Activated effector memory CD4-positive, alpha-beta T cell treated with anti-CD3 and anti-CD28 coated beads, Interleukin-2, amount 50 U/mL, for 16 hours (primary cell): Measurements from ENCODE around the gene FMNL2.

Experiments
- DNase-seq: peaks from one replicate; pipeline ENCODE4 v3.0.0-alpha.2; 2020

Gene FMNL2

GRCh38 chr2:152534460-152535135, 199.6 kb downstream of the FMNL2 start:
- no peak for DNase-seq

DNA sequence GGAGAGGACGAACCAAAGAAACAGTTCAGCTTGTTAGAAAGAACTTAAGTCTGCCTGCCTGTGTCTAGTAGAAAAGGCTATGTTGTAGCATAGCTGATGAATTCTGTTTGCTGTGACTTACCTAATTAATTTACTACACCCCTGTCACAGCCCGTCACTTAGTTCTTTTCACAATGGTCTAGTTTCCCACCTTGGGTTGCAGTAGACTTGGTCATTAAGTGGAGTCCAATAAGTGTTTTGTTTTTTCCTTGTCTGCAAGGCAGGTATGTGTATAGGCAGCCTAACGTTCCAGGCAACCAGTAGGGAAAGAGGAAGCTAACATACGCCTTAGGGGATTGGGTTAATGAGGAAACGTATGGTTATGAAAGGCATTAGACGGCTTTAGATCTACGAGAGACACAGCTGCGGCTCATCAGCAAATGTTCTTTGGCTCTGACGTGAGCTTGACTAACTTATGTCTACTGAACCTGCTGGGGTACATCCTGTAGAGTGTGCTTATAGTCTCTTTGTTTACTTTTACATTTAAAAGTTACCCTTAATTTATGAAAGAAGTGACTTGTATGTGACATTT, 202.2 kb downstream of the FMNL2 start:
- DNase-seq: no peak

- no peak for DNase-seq
Observed at GRCh38 chr2:152539424-152539823, 204.4 kb downstream of the FMNL2 start.

DNA sequence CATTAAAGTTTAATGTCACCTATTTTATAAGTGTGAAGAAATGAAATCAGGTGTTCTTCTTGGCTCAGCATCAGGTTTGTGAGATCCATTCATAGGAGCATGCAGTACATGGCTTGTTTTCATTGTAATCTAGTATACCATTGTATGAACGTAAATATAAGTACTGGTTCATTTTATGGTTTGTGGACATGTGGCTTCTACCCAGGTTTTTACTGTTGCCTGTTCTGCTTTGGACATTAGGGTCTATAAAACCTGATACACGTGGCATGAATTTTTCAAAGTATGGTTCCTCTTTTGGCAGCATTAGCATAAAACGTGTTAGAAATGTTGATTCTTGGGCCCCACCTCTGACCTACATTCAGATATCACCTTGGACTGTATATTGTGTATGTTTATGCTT, 206.7 kb downstream of the FMNL2 start:
- DNase-seq: no peak

DNA sequence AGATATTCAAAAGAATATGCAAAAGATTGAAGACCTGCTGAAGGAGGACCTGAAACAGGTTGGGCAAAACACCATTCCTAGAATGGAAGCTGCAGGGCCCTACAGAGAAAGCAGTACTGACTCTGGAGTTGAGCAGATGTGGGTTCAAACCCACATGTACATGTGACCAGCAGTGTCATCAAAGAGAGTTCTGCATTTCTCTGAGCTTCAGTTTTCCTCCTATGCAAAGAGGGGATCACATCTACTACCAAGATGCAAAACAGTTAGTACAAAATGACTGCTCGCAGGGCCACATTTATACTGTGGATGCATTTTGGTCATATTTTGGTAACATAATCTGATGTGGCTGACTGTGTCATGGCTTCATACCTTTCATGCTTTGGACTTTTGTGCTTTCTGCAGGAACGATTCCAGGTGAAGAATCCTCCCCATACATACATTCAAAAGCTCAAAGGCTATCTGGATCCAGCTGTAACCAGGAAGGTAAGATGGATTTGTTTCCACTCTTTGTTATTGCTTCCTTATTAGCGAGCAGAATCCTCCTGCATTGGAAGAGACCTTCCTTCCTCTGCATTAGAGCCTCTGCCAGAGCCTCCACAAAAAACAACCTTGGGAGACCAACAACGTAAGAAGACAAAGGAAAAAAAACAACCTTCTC, 207.5 kb downstream of the FMNL2 start:
- no peak for DNase-seq

DNA sequence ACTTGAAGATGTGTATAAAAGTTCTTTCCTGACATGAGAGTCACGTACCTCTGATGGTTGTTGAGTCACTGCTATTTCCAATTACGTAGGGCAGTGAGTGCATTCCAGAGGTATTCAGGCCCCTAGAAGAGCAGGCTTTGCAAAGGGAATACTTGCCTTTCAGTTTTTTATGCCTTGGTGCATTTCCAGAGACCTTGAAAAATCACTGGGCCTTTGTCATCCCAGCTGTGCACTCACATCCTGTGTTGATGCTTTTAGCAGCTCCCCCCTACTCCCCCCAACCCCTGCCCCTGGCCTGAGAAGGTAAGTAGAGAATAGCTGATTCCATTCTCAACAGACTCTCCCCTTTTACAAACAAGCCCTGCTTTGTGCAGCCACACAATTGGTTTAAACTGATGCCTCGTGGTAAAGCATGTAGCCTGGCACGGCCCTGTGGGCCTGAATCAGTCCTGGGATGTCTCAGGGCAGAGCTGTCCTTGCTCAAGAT, 208.1 kb downstream of the FMNL2 start:
- DNase-seq: no peak

DNA sequence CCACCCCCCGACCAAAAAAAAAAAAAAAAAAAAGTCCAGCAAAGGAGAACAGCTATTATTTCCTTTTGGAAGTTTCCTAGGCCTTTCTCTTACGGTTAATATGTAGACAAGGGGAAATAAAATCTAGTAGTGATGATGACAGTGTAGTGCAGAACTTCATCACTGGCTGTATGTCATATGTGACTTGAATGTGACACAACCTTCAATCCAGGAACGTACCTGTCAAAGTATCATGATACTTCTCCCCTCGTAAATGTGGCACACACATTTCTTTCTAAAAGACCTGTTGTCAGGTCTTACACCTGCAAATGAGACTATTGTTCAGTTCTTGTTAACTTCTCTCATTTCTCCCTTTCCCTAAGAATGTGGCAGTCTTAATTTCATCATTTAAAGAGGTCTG, 208.7 kb downstream of the FMNL2 start:
- no peak for DNase-seq

DNA sequence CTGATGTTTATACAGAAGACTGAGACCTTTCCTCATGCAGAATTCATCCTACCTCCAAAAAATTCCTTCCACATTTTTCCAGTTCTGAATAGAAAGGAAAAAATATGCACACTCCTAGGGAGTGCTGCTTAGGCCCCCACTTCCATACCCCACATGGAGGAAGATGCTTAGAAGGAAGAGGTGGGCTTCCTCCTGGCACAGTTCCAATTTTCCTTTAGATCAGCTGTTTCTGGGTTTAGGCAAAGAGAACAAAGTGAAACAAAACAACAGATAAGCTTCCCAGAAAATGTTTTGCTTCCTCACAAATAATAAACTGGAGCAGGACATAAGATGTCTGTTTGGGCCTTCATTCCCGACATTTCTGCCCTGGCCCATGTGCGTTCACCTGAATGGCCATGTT, 209.7 kb downstream of the FMNL2 start:
- no peak for DNase-seq

DNA sequence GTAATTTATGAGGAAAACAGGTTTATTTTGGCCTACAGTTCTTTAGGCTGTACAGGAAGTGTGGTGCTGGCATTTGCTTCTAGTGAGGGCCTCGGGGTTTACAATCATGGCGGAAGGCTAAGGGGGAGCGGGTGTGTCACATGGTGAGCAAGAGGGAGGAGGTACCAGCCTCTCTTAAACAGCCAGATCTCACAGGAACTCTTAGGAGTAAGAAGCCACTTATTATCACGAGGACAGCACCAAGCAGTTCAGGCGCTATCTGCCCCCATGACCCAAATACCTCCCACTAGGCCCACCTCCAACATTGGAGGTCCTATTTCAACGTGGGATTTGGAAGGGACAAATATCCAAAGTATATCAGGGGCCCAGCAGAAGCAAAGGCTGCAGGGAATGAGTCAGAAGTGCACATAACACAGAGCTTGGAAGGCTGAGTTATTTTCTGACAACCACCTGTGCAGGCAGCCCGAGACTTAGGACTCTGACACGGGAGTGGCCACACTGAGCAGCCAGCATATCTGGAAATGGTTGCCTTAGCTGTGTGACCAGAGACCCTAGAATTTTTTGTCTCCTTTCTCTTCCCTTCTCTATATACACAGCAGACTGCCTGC, 211.4 kb downstream of the FMNL2 start:
- DNase-seq: no peak

- no peak for DNase-seq
Observed at GRCh38 chr2:152548111-152548875, 213.3 kb downstream of the FMNL2 start.

DNA sequence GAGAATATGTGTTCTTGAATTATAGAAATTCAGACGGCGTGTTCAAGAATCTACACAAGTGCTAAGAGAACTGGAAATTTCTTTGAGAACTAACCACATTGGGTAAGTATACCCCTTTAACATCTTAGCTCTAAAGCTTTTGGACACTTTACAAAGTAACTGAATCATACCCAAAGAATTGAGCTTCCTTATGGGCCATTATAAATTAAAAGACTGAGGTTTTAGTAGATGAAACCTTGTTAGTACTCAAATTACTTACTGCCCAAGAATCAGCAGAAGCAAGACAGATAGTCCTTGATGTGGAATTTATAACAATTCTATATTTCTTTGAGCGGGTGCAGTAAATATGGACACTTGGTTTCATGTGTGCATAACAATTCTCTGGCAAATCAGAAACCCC, 214.0 kb downstream of the FMNL2 start:
- DNase-seq: no peak

DNA sequence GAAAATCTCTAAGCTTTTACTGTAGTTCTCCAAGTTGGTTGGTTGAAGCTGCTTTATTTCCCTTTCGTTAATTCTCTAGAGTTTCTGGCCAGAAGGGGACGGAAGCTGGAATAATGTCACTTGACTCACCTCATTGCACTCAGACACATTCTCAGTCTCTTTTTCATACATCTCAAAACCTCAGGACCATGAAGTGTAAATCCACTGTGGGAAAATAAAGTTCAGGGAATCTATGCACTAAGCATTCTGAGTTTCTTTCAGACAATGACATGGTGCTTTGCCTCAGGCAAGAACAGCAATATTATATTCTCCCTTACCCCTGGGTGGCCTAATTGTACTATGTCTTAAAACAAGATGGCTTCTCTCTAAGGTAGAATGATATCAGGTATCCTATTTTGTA, 214.4 kb downstream of the FMNL2 start:
- DNase-seq: no peak

DNA sequence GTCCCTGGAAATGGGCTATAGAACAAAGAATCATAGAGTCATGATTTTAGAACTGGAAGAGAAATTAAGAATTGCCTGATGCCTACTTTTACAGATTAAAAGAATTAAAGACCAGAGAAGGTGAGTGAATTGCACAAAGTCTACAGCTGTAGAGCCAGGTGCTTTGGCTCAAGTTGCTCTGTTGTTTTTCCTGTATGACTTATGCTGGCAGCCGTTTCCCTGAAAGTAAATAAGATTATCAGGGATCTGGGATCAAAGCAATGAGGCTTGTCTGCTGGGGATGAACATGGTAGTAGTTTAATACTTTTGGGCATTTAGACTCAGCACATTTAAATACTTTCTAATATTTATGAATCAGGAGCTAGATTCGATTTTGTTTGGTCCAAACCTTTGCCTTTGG, 215.4 kb downstream of the FMNL2 start:
- no peak for DNase-seq

- no peak for DNase-seq
Observed at GRCh38 chr2:152552888-152553287, 217.9 kb downstream of the FMNL2 start.

GRCh38 chr2:152553518-152553917, 218.5 kb downstream of the FMNL2 start:
- DNase-seq: no peak

- no peak for DNase-seq
Observed at GRCh38 chr2:152555048-152555447, 220.1 kb downstream of the FMNL2 start.

GRCh38 chr2:152556506-152556905, 221.5 kb downstream of the FMNL2 start:
- no peak for DNase-seq

DNA sequence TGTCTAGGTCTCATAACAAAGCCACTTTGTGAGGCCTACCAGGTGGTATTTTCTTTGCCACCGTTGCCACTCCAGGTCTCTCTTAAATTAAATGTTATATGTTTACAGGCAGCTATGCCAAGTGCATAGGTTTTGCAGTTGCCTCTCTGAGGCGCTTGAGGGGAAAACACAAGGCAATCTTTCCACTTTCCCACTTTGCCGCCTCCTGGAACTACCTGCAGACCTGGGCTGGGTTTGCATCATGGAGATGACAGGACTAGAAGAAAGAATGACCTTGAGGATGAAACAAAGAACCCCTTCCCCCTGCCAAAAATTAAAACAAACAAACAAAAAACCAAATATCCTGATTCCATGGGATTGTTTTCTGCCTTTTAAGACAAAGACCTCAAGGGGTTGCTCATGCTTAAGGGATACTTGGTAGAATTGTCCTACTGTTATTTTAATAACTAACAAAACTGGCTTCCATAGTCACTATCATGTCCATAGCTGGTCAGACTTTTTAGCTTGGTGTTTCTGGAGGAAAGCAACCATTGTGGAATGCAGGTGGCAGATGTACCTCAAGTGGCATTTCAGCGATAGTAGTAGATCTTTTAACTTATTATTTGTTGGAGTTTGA, 222.4 kb downstream of the FMNL2 start:
- no peak for DNase-seq

DNA sequence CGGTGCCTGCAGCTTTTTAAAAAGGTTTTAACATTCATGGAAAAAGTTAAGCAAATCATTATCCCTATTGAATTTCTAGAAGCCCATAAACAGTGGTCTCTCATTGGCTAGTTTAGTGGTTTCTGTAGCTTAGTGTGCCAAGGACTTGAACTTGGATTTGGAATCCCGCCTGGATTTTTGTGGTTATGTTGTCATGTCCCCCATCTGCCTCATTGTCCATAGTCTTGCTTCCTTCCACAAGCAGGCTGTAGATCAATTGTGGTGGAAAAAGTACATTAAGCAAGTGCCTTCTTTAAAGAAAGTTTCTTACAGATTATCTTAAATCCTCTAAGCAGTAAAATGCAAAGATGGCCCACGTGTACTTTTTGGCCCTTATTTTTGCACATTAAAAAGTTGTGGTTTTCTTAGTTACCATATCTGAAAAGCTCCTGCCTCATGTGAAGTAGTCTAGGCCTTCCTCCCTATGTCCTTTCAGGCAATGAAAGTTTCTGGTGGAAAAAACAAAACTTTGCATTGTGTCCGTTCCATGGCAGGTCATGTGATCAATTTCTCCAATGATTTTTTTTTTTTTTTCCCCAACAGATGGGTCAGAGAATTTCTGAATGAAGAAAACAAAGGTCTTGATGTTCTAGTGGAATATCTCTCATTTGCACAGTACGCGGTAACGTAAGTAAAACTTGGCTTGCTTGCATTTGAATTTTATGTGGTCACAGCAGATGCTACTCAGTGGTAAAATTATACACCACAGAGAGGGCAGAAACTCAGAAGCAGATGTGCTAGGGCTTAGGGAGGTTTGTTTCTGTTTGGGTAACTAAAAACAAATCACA, 223.4 kb downstream of the FMNL2 start:
- DNase-seq: no peak

DNA sequence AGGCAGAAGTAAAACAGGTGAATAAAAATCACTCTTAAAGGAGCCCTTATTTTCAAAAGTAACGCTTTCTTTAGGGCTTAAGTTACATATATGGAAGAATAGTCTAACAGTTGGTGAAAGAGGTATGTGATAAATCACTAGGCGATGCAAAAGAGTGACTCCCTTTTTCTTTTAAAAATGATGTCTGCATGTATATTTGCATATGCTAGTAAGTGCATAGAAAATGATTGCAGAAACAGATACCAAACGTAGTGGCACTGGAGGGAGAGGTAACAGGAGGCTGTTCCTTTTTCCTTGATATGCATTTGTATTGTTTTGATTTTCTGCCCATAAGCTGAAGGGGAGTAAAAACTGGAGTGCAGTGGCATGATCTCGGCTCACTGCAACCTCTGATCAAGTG, 224.0 kb downstream of the FMNL2 start:
- no peak for DNase-seq

GRCh38 chr2:152560166-152560565, 225.2 kb downstream of the FMNL2 start:
- no peak for DNase-seq
